Measurements from ENCODE around the gene CDH23.

CDH23 gene

DNA sequence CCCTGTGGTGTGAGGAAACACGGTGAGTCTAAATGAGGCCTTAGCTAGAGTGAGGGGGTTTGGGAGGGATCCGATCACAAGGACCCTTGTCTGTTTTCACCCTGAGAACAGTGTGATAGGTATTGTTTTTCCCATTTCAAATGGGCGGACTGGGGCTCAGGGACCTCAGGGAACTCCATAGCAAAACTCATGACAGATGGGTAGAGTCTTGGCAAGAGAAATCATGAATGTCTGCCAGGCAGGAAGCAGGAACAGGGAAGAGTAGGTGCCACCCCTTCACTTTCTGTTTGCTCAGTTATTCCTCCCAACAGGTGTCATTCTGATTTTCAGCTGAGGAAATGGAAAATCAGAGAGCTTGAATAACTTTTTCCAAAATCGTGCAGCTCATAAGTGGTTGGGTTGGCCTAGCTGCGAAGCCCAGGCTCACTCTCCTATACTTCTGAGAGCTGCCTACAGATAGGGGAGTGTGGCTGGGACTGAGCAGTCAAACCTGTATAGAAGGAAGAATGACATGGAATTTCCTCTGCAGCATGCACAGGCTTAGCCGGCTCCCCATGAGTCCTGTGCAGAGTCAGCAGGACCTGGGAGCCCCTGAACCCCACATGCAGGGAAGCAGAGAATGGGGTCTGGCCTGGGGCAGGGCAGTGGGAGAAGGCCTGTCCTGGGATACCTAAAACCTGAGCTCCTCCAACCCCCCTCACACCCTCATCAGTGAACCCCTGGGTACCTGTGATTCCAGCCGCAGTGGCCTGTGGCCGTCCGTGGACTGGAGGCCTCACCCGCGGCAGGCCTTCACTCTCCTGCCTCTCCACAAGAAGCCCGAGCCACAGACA is 340.5 kb downstream of the CDH23 start:
- no peak for DNase-seq
- intact Hi-C loops (cut with DNase I) = no loop called here

DNA sequence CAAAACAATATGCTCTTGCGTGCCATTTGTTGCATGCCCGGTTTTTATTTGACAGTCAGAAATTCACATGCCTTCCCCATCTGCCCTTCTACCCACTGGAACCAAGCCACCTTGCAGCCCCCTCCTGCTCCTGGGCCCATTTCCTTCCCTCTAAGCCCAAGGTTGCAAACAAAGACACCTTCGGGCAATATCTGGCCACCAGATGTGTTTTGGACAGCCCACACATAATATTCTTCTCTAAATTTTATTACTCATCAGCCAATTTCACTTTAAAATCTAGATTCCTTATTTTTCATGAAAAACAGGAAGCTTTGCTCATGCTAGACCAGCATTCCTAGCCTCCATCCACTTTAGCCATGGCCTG is 341.1 kb downstream of the CDH23 start:
- intact Hi-C loops (cut with DNase I) = no loop called here

GRCh38 chr10:71739358-71739900 is 342.7 kb downstream of the CDH23 start:
- peak in 2 of 10 donors; percentile 29 to 62 for DNase-seq
- intact Hi-C loops (cut with DNase I) = no loop called here

More for the DNA sequence above, 341.1 kb downstream of the CDH23 start:
- DNase-seq = peak in 1 of 10 donors; percentile 39

- peak in 2 of 10 donors; percentile 48 to 77 for DNase-seq
- intact Hi-C loops (cut with DNase I) = no loop called here
These were observed 343.4 kb downstream of the CDH23 start for GRCh38 chr10:71740069-71740653.

GRCh38 chr10:71741029-71741428 is 344.3 kb downstream of the CDH23 start:
- peak in 2 of 10 donors; percentile 20 to 23 for DNase-seq
- intact Hi-C loops (cut with DNase I) = no loop called here

GRCh38 chr10:71741671-71742070 is 345.0 kb downstream of the CDH23 start:
- intact Hi-C loops (cut with DNase I) = no loop called here
- DNase-seq = peak in 2 of 10 donors; percentile 50 to 72

DNA sequence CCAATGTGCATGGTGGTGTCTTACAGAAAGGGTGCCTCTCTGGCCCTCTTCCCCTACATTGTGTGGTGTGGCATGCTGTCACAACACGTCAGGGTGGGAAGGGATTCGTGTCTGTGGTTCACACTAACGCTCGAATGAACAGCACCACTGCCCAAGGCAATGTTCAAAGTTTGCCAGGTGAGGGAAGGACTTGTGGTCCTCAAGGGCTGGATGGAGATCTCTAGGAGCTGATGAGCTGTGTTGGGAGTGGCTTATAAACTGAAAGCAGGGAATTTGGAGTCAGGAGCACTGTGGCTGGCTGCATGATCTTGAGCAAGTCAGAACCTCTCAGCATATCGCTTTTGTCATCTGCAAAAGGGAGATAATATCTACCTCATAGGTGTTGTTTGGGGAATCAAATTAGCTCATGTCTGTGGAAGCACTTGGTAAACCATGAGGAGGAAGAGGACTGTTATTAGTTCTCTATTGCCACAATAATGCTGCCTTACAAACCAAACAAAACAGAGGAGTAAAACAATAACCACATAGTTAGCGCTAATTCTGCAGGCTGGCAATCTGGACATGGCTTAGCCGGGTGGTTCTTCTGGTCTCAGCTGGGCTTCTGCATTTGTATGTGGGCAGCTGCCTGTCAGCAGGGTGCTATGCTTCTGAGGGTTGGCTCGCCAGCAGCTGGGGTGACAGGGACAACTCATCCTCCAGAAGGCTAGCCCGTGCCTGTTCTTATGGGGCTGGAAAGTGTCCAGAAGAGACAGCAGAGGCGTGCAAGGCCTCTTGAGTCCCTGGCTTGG is 345.8 kb downstream of the CDH23 start:
- DNase-seq = peak in 2 of 10 donors; percentile 24 to 26
- intact Hi-C loops (cut with DNase I) = no loop called here

- peak in 2 of 10 donors; percentile 14 to 26 for DNase-seq
- intact Hi-C loops (cut with DNase I) = no loop called here
These were observed 346.5 kb downstream of the CDH23 start for GRCh38 chr10:71743089-71743838.

- intact Hi-C loops (cut with DNase I) = no loop called here
- no peak for DNase-seq
These were observed 347.1 kb downstream of the CDH23 start for GRCh38 chr10:71743866-71744265.

GRCh38 chr10:71744897-71745663 is 348.4 kb downstream of the CDH23 start:
- intact Hi-C loops (cut with DNase I) = no loop called here
- peak in 2 of 10 donors; percentile 27 to 61 for DNase-seq

DNA sequence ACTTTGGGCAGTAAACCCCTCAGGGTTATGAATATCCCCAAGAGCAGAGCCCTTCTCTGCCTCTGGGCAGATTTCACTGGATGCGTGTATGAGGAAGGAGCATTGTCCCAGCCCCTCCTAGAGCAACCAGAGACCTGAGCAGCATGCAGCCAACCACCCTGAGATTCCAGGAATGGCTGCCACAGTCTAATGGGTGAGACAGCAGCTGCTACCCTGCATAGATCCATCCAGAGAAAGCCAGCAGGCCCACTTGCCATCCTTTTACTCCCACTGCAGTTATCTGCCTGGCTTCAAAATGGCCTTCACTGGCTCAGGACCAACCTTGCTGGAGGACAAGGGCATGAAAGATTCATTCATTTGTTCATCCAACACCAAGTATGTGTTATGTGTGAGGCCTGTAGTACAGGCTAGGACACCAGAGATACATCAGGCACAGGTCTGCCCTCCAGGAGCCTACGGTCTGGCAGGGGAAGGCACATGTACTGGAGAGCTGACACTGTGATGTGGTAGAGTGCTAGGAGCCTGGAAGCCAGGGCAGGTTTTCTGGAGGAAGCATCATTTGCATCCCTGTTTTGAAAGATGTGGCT is 349.0 kb downstream of the CDH23 start:
- peak in 2 of 10 donors; percentile 1 to 13 for DNase-seq
- intact Hi-C loops (cut with DNase I) = no loop called here

DNA sequence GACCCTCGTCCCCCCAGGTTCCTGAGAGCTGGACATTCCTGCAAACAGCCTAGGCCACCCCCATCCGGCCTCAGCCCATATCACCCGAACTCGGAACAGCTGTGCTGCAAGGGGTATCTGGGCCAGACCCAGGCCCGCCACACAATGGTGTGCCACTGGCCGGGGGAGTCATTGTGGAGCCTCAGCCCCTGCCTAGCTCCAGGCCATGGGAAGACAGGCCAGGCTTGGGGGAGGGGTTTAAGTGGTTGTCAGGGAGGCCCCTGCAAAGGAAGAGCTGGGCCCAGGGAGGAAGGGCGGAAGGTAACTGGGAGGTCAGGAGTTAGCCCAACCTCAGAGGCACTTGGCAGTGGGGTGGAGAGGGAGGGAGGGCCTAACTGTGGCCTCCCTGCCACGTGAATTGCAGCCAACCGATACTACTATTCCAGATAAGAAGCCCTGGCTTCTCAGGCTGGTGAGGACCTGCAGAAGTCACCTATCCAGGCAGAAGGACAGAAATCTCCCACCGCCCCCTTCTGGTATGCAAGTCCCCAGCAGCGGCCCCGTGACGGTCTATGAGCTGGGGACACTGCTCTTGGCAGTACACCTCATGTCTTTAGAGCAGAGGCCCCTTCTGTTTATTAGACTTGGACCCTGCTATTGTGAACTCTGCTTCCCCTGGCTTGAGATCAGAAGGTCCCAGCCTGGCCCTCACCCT is 349.8 kb downstream of the CDH23 start:
- intact Hi-C loops (cut with DNase I) = no loop called here
- DNase-seq = peak in 3 of 10 donors; percentile 59 to 80 (median 70)

- DNase-seq = peak in 2 of 10 donors; percentile 27 to 41
- intact Hi-C loops (cut with DNase I) = no loop called here
These were observed 350.4 kb downstream of the CDH23 start for GRCh38 chr10:71747039-71747531.

- peak in 2 of 10 donors; percentile 72 to 78 for DNase-seq
- intact Hi-C loops (cut with DNase I) = no loop called here
These were observed 351.1 kb downstream of the CDH23 start for GRCh38 chr10:71747551-71748523.

DNA sequence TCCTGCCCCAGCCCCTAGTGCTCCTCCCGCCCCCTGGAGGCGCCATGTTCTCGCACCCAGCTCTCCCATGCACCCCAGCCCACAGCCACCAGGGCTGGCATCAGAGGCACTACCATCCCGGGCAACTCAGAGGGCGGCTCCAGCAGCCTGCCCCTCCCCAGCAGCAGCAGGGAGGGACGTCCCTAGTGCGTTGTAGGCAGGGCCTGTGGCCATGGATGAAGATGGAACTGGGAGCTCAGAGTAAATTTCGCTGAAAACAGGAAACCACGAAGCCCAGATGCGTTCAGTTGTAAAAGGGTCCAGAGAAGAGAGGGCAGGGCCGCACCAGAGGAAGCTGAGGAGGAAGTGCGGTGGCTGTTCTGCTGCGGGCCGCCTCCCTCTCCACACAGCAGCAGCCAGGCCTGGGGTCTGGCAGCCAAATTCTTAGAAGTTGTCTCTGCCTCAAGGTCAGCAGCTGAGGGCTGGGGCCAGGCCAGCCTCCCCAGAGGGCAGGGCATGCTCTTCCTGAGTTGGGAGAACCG is 352.0 kb downstream of the CDH23 start:
- peak in 6 of 10 donors; percentile 34 to 88 (median 58) for DNase-seq
- intact Hi-C loops (cut with DNase I) = no loop called here

- DNase-seq = peak in 2 of 10 donors; percentile 20 to 52
- intact Hi-C loops (cut with DNase I) = no loop called here
These were observed 352.7 kb downstream of the CDH23 start for GRCh38 chr10:71749396-71749795.
